DND-41 (cell line): Measurements from ENCODE around the gene HJV.

ENCODE experiments used
- ATAC-seq: fragments of 200-7000 bp; cut with Tn5 transposase; 3 replicates; pipeline ENCODE4 v1.9.1; 2021; ENCODE audit warnings: low read depth; ENCODE audit not compliant: insufficient read depth
- DNase-seq: peaks from one replicate; pipeline ENCODE4 v3.0.0-alpha.2; 2020
- H2AFZ ChIP-seq: 2 replicates; pipeline ENCODE4 v1.6.0; 2012; ENCODE audit warnings: low read depth, low read length
- H3K27ac ChIP-seq: 2 replicates; pipeline ENCODE4 v1.5.1; 2012; ENCODE audit warnings: low read length, inconsistent platforms
- H3K27me3 ChIP-seq: fragments of 200-600 bp; sonication (generic); 2 replicates; pipeline ENCODE4 v1.6.0; 2012; ENCODE audit warnings: low read length, mild to moderate bottlenecking, inconsistent platforms; ENCODE audit not compliant: insufficient read depth, poor library complexity
- H3K36me3 ChIP-seq: 2 replicates; pipeline ENCODE4 v1.5.1; 2012; ENCODE audit warnings: low read length, inconsistent platforms; ENCODE audit not compliant: insufficient read depth
- H3K4me1 ChIP-seq: 2 replicates; pipeline ENCODE4 v1.5.1; 2012; ENCODE audit warnings: mild to moderate bottlenecking, low read length; ENCODE audit not compliant: insufficient read depth
- H3K4me2 ChIP-seq: 2 replicates; pipeline ENCODE4 v1.6.0; 2012; ENCODE audit warnings: mild to moderate bottlenecking, moderate library complexity, low read length, inconsistent platforms; ENCODE audit not compliant: insufficient read depth
- H3K4me3 ChIP-seq, 2 experiments: fragments of 200-600 bp in 1 of 2; shearing (Covaris generic) in 1 of 2; 2 replicates each; pipeline ENCODE4 v1.5.1; 2012 to 2016; ENCODE audit warnings: inconsistent platforms in 2 of 2, low read length in 2 of 2, mild to moderate bottlenecking in 2 of 2, low read depth in 1 of 2, moderate library complexity in 1 of 2
- H3K79me2 ChIP-seq: 2 replicates; pipeline ENCODE4 v1.6.0; 2012; ENCODE audit warnings: low read length, inconsistent platforms; ENCODE audit not compliant: insufficient read depth
- H3K9ac ChIP-seq: 2 replicates; pipeline ENCODE4 v1.6.0; 2012; ENCODE audit warnings: low read depth, mild to moderate bottlenecking, inconsistent platforms, low read length, moderate library complexity
- H3K9me3 ChIP-seq: 2 replicates; pipeline ENCODE4 v1.5.1; 2012; ENCODE audit warnings: low read length, moderate library complexity, mild to moderate bottlenecking, inconsistent platforms; ENCODE audit not compliant: insufficient read depth, severe bottlenecking
- H4K20me1 ChIP-seq: 2 replicates; pipeline ENCODE4 v1.6.0; 2012; ENCODE audit warnings: low read length; ENCODE audit not compliant: insufficient read depth
- EZH2 ChIP-seq: IDR thresholded peaks from 3 replicates; pipeline ENCODE4 v1.6.1; 2012; ENCODE audit warnings: borderline replicate concordance, low read depth, mild to moderate bottlenecking, moderate library complexity, low read length, inconsistent platforms; ENCODE audit not compliant: severe bottlenecking
- TF ChIP-seq, protein P1 (sequence below): IDR thresholded peaks from 2 replicates; pipeline ENCODE4 v1.5.1; 2012; ENCODE audit warnings: borderline replicate concordance, low read length, moderate library complexity, mild to moderate bottlenecking; ENCODE audit not compliant: poor library complexity, severe bottlenecking; ENCODE audit errors: extremely low read depth

Gene HJV

DNA sequence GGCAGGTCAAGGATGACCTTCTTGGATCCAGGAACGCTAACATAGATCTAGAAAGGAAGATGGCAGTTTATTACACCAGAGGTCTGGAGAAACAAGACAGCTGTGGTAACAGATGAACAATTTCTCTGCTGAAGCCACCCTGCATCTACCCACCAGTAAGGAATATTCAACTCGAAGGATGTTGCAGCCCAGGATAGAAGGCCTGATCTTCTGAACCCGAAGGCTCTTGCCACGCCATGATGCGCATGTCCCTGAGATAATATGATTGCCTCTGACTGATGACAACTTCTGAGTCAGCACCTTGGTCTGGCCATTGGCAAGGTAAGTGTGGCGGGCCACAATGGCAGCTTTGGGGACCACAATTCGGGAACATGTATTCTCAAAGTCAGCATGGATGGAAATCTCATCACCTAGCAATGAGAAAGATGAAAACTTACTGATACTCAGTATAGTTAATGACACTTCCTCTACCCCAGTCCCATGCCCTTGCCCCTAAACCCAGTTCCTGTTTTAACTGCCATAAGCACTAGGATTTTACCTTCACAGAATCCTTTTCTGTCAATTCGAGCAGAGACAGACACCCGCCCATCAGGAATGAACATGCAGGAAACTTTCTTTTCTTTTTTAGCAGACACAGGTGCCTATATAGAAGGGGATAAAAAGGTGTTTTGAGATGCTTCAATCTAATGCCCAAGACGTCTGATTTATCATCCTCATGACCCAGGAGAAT is 27.0 kb downstream of the HJV start:
- TF ChIP-seq, protein P1, sequence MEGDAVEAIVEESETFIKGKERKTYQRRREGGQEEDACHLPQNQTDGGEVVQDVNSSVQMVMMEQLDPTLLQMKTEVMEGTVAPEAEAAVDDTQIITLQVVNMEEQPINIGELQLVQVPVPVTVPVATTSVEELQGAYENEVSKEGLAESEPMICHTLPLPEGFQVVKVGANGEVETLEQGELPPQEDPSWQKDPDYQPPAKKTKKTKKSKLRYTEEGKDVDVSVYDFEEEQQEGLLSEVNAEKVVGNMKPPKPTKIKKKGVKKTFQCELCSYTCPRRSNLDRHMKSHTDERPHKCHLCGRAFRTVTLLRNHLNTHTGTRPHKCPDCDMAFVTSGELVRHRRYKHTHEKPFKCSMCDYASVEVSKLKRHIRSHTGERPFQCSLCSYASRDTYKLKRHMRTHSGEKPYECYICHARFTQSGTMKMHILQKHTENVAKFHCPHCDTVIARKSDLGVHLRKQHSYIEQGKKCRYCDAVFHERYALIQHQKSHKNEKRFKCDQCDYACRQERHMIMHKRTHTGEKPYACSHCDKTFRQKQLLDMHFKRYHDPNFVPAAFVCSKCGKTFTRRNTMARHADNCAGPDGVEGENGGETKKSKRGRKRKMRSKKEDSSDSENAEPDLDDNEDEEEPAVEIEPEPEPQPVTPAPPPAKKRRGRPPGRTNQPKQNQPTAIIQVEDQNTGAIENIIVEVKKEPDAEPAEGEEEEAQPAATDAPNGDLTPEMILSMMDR: no peak
- no peak for TF ChIP-seq EZH2
- Histone ChIP-seq H3K9ac (peak overlapping the region; percentile 73), H3K27me3 (no peaks in the 10 kb centered on the region), H4K20me1 (no peaks in the 10 kb centered on the region), H2AFZ (no peak overlapping the region), H3K4me1 (peaks cover 53% of the 10 kb centered on the region), H3K9me3 (no peaks in the 10 kb centered on the region), H3K79me2 (peaks cover 18% of the 10 kb centered on the region), H3K27ac (no peak overlapping the region), H3K36me3 (peaks cover 18% of the 10 kb centered on the region), H3K4me3 (peak overlapping the region in 1 of 2 experiments; percentile 84; a peak in 2 of 4 replicates), H3K4me2 (peak overlapping the region; percentile 97)
- ATAC-seq: no peak
- DNase-seq: no peak

DNA sequence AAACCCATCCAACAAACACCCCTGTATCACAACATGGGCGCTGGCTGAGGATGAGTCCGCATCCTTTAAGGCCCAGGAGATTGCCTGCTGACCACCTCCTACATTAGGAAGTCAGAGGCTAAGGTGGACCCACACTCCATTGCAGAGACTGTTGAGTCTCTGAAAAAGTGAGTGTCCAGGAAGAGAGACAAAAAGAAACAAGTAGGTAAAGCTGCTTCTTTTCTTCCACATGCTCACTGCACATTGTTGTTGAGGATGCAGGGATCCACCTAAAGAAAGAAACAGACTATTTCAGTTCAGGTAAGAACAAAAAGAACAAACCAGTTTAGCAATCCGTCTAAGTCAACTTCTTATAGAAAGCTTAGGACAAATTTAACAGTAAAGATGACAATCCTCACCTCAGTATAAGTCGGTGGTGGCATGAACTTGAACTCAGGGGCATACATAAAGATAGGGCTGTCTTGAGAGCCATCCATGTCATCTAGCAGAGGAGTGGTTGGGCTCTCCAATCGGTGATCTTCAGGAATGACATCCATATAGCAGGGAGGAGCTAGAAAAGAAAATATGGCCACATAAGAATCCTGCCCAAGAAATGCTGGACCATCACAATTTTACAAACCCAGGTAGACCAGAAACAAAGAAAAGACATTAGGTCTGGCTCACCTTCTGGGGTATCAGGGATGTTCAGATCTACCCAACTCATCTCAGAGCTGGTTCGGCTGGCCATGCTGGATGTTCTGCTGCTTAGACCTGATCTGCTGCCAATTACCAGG is 27.7 kb downstream of the HJV start:
- H3K9ac ChIP-seq: no peak overlapping the region
- H2AFZ ChIP-seq: no peak overlapping the region
- no peak for TF ChIP-seq EZH2
- TF ChIP-seq, protein P1: no peak
- H3K36me3 ChIP-seq: peaks cover 18% of the 10 kb centered on the region
- ATAC-seq (no peak), DNase-seq (no peak)
- no peaks in the 10 kb centered on the region for H3K27me3 ChIP-seq
- H3K4me3 ChIP-seq: no peak overlapping the region
- no peaks in the 10 kb centered on the region for H4K20me1 ChIP-seq
- H3K4me1 ChIP-seq: peaks cover 46% of the 10 kb centered on the region
- H3K9me3 ChIP-seq: no peaks in the 10 kb centered on the region
- no peak overlapping the region for H3K27ac ChIP-seq
- H3K4me2 ChIP-seq: peak overlapping the region; percentile 97; the same call in 1 of the 2 replicates
- peaks cover 18% of the 10 kb centered on the region for H3K79me2 ChIP-seq

DNA sequence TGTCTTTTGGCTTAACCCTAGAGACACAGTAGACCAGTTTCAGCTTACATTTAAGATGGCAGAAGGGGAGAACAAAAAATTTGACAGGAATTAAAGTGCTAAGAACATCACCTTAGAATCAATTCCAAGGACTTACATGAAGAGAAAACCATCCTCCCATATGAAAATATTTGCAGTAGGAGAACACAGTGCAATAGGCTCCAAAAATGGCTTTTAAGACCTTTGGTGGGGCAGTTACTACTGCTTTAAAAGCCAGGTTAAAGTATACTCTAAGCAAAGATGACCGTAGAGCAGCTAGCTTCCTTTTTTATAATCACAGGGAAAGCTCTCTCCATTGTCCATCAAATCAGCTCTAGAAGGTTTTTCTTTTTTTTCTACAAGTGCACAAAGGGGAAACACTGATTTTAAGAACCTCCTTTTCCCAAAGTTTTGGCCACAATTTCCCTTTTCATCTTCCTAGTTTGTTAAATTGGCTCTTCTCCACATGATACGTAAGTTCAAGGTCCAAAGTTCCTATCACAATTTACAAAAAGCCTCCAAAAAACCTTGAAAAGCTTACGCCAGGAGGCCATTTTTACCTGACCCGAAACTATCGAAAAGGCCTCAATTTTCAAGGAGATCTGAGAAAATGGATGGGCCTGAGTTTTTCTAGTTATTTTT is 28.4 kb downstream of the HJV start:
- peaks cover 18% of the 10 kb centered on the region for H3K79me2 ChIP-seq
- H3K9ac ChIP-seq: no peak overlapping the region
- no peak overlapping the region for H2AFZ ChIP-seq
- TF ChIP-seq EZH2: no peak
- TF ChIP-seq, protein P1: no peak
- DNase-seq (no peak), ATAC-seq (no peak)
- H3K4me3 ChIP-seq: no peak overlapping the region
- peaks cover 18% of the 10 kb centered on the region for H3K36me3 ChIP-seq
- no peak overlapping the region for H3K27ac ChIP-seq
- H4K20me1 ChIP-seq: no peaks in the 10 kb centered on the region
- no peaks in the 10 kb centered on the region for H3K27me3 ChIP-seq
- H3K9me3 ChIP-seq: no peaks in the 10 kb centered on the region
- no peak overlapping the region for H3K4me2 ChIP-seq
- H3K4me1 ChIP-seq: peaks cover 38% of the 10 kb centered on the region
